OCI-LY7 (cell line): Measurements from ENCODE around the gene ARAF.

Source experiments
- EZH2phosphoT487 ChIP-seq: fragments of 200-600 bp; sonication (generic); IDR thresholded peaks from 2 replicates; pipeline ENCODE4 v1.6.1; 2018; ENCODE audit warnings: low read depth, borderline replicate concordance, mild to moderate bottlenecking, mixed run types, antibody characterized with exemption, low read length, moderate library complexity, mixed read lengths
- TF ChIP-seq, protein P1 (sequence below): fragments of 200-600 bp; sonication (generic); conservative IDR thresholded peaks from 2 replicates; pipeline ENCODE4 v1.5.1; 2014; ENCODE audit warnings: mild to moderate bottlenecking, antibody characterized with exemption, low read length, moderate library complexity, mixed read lengths

DNA sequence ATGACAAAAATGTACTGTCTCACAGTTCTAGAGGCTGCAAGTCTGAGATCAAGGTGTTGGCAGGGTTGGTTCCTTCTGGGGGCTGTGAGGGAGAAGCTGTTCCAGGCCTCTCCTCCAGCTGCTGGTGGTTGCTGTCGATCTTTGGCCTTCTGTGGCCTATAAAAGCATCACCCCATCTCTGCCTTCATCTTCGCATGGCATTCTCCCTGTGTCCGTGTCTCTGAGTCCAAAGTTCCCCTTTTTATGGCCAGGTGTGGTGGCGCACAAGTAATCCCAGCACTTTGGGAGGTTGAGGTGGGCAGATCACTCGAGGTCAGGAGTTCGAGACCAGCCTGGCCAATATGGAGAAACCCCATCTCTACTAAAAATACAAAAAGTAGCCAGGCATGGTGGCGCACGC, 31.5 kb upstream of the ARAF start:
- TF ChIP-seq, protein P1, sequence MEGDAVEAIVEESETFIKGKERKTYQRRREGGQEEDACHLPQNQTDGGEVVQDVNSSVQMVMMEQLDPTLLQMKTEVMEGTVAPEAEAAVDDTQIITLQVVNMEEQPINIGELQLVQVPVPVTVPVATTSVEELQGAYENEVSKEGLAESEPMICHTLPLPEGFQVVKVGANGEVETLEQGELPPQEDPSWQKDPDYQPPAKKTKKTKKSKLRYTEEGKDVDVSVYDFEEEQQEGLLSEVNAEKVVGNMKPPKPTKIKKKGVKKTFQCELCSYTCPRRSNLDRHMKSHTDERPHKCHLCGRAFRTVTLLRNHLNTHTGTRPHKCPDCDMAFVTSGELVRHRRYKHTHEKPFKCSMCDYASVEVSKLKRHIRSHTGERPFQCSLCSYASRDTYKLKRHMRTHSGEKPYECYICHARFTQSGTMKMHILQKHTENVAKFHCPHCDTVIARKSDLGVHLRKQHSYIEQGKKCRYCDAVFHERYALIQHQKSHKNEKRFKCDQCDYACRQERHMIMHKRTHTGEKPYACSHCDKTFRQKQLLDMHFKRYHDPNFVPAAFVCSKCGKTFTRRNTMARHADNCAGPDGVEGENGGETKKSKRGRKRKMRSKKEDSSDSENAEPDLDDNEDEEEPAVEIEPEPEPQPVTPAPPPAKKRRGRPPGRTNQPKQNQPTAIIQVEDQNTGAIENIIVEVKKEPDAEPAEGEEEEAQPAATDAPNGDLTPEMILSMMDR = no peak
- TF ChIP-seq EZH2phosphoT487 = no peak
